ENCODE measurements around the gene OR13A1.
"Not testable (repeated sequence)": the region's sequence is repeated elsewhere in the genome, so short reads cannot be mapped to it uniquely, and the experiment has no call there.

Gene OR13A1, protein sequence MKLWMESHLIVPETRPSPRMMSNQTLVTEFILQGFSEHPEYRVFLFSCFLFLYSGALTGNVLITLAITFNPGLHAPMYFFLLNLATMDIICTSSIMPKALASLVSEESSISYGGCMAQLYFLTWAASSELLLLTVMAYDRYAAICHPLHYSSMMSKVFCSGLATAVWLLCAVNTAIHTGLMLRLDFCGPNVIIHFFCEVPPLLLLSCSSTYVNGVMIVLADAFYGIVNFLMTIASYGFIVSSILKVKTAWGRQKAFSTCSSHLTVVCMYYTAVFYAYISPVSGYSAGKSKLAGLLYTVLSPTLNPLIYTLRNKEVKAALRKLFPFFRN

DNA sequence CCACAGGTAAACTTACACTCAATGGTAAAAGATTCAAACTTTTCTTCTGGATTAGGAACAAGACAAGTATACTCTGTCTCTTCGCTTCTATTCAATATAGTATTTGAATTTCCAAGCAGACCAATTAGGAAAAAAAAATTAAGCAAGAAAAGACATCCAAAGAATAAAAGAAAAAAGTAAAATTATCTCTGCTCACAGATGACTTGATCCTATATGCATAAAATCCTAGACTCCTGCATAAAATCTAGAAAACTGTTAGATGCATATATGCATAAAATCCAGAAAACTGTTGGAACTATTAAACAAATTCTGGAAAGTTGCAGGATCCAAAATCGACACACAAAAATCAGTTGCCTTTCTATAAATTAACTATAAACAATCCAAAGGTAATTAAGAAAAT is at the start of gene OR13A1:
Gene OR13A1, minus strand, starts transcription at position 101 of the 400 bp plus-strand sequence. CDS start 11,186 bp downstream, outside the sequence.
- no peak for DNase-seq

DNA sequence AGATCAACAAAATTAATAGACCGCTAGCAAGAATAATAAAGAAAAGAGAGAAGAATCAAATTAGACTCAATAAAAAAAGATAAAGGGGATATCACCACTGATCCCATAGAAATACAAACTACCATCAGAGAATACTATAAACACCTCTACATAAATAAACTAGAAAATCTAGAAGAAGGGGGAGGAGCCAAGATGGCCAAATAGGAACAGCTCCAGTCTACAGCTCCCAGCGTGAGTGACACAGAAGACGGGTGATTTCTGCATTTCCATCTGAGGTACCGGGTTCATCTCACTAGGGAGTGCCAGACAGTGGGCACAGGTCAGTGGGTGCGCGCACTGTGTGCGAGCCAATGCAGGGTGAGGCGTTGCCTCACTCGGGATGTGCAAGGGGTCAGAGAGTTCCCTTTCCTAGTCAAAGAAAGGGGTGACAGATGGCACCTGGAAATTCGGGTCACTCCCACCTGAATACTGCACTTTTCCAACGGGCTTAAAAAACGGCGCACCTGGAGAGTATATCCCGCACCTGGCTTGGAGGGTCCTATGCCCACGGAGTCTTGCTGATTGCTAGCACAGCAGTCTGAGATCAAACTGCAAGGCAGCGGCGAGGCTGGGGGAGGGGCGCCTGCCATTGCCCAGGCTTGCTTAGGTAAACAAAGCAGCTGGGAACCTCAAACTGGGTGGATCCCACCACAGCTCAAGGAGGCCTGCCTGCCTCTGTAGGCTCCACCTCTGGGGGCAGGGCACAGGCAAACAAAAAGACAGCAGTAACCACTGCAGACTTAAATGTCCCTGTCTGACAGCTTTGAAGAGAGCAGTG is 46.8 kb upstream of the OR13A1 start:
- DNase-seq, result not testable (repeated sequence)

DNA sequence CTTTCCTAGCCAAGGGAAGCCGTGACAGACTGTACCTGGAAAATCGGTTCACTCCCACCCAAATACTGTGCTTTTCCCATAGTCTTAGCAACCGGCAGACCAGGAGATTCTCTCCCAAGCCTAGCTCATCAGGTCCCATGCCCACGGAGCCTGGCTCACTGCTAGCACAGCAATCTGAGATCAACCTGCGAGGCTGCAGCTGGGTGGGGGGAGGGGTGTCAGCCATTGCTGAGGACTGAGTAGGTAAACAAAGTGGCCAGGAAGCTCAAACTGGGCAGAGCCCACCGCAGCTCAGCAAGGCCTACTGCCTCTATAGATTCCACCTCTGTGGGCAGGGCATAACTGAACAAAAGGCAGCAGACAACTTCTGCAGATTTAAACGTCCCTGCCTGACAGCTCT is 43.6 kb upstream of the OR13A1 start:
- not testable (repeated sequence) for DNase-seq

DNA sequence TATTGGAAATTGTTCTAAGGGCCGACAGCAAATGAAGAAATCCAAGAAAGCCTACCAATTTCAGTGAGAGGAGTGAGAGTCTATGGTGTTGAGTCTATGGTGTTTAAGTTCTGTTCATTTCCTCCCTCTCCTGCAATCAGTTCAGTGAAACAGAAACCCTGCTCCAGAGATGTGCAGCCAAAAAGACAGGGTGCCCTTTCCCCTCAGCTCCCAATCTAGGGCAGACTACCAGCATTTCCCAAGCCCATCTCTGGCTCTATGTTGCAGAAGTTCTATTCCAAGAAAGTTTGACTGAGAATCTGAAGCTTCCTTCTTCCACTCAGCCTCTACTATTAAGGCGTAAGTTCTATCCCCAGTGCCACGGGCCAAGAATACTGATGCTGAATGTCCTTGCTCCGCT is 40.1 kb upstream of the OR13A1 start:
- DNase-seq, result no peak

DNA sequence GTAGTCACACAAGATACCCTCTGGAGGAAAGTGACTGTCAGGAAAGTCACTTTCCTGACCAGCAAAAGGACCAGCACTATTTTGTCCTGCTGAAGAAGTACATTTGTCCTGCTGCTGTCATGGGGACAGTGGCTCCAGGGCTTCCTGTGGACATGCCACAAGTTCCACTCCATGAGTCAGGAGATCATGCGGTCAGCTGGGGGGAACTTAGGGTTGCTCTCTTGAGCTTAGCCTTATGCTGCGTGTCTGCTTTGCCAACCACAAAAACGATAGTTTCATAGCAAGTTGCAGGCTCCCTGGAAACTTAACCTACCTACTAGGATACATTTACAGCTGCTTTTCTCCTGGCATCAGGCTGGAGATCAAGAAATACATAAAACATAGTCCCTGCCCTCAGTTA is 38.9 kb upstream of the OR13A1 start:
- DNase-seq, result no peak

DNA sequence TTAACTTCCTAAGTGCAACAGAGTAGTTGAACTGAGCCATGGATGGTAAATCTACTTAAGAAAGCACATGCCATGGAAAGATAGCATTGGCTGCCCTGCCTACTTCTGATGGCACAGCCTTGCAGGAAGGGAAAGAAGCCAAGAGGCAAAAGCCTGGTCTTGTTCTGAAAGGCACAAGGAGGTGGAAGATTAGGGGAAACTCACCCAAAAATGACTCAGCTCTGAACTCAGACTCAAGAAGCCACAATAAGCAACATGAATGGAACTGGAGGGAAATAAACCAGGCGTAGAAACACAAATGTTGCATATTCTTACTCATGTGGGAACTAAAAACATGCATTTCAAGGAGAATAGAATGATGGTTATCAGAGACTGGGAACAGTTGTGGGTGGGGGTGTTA is 37.8 kb upstream of the OR13A1 start:
- no peak for DNase-seq

DNA sequence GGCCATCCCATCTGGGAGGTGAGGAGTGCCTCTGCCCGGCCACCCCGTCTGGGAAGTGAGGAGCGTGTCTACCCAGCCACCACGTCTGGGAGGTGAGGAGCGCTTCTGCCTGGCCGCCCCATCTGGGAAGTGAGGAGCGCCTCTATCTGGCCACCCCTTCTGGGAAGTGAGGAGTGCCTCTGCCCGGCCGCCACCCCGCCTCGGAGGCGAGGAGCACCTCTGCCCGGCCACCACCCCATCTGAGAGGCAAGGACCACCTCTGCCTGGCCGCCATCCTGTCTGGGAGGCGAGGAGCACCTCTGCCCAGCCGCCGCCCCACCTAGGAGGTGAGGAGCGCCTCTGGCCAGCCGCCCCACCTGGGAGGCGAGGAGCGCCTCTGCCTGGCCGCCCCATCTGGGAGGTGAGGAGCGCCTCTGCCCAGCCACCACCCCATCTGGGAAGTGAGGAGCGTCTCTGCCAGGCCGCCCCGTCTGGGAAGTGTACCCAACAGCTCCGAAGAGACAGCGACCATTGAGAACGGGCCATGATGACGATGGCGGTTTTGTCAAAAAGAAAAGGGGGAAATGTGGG is 32.9 kb upstream of the OR13A1 start:
- not testable (repeated sequence) for DNase-seq

DNA sequence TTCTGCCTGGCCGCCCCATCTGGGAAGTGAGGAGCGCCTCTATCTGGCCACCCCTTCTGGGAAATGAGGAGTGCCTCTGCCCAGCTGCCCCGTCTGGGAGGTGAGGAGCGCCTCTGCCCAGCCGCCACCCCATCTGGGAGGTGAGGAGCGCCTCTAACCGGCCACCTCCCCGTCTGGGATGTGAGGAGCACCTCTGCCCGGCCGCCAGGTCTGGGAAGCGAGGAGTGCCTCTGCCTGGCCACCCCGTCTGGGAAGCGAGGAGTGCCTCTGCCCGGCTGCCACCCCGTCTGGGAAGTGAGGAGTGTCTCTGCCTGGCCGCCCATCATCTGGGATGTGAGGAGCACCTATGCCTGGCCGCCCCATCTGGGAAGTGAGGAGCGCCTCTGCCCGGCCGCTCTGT is 32.1 kb upstream of the OR13A1 start:
- DNase-seq, result not testable (repeated sequence)

DNA sequence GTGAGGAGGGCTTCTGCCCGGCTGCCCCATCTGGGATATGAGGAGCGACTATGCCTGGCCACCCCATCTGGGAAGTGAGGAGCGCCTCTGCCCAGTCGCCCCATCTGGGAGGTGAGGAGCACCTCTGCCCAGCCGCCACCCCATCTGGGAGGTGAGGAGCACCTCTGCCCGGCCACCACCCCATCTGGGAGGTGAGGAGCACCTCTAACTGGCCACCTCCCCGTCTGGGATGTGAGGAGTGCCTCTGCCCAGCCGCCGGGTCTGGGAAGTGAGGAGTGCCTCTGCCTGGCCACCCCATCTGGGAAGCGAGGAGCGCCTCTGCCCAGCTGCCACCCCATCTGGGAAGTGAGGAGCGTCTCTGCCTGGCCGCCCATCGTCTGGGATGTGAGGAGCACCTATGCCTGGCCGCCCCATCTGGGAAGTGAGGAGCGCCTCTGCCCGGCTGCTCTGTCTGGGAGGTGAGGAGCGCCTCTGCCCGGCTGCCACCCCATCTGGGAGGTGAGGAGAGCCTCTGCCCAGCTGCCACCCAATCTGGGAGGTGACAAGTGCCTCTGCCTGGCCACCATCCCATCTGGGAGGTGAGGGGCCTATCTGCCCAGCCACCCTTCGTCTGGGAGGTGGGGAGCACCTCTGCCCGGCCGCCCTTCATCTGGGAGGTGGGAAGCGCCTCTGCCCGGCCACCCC is 31.4 kb upstream of the OR13A1 start:
- not testable (repeated sequence) for DNase-seq

DNA sequence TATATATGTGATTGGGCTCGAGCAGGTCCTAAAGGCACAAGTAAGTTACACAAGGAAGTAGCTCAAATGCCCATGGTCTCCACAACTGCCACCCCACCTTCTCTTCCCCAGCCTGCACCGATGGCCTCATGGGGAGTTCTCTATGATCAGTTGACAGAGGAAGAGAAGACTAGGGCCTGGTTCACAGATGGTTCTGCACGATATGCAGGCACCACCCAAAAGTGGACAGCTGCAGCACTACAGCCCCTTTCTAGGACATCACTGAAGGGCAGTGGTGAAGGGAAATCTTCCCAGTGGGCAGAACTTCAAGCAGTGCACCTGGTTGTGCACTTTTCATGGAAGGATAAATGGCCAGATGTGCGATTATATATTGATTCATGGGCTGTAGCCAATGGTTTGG is 25.0 kb upstream of the OR13A1 start:
- DNase-seq, result not testable (repeated sequence)

DNA sequence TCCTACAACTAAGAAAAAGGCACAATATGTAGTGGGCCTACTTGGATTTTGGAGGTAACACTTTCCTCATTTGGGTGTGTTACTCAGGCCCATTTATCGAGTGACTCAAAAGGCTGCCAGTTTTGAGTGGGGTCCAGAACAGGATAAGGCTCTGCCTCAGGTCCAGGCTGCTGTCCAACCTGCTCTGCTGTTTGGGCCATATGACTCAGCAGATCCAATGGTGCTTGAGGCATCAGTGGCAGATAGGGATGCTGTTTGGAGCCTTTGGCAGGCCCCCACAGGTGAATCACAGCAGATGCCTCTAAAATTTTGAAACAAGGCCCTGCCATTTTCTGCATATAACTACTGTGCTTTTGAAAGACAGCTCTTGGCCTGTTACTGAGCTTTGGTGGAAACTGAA is 24.5 kb upstream of the OR13A1 start:
- DNase-seq, result no peak

DNA sequence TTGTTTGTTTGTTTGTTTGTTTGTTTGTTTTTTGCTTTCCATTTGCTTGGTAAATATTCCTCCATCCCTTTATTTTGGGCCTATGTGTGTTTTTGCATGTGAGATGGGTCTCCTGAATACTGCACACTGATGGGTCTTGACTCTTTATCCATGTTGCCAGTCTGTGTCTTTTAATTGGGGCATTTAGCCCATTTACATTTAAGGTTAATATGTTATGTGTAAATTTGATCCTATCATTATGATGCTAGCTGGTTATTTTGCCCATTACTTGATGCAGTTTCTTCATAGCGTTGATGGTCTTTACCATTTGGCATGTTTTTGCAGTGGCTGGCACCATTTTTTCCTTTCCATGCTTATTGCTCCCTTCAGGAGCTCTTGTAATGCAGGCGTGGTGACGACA is 16.4 kb upstream of the OR13A1 start:
- DNase-seq, result not testable (repeated sequence)

DNA sequence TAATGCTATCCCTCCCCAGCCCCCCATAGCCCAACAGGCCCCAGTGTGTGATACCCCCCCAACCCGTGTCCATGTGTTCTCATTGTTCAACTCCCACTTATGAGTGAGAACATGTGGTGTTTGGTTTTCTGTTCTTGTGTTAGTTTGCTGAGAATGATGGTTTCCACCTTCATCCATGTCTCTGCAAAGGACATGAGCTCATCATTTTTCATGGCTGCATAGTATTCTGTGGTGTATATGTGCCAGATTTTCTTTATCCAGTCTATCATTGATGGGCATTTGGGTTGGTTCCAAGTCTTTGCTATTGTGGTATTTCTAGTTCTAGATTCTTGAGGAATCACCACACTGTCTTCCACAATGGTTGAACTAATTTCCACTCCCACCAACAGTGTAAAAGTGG is 11.5 kb upstream of the OR13A1 start:
- not testable (repeated sequence) for DNase-seq

DNA sequence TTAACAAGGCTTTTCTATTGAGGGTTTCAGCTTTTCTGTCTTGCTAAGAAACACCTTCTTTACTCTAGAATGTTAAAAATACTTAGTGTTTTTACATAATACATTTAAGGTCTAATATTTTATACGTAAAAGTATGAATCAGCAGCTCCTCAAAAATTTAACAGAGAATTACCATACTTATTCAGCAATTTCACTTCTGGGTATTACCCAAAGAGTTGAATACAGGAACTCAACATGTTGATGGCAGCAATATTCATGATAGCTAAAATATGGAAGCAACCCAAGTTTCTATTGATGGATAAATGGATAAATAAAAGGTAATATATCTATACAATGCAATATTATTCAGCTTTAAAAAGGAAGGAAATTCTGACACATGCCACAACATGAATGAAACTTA is 9.7 kb upstream of the OR13A1 start:
- no peak for DNase-seq

DNA sequence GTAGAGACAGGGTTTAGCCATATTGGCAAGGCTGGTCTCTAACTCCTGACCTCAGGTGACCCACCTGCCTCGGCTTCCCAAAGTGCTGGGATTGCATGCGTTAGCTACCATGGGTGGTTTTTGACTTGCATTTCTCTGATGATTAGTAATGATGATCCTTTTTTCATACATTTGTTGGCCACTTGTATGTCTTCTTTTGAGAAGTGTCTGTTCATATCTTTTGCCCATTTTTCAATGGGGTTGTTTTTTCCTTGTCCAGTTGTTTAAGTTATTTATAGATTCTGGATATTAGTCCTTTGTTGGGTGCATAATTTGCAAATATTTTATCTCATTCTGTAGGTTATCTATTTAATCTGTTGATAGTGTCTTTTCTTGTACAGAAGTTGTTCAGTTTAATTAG is 4.3 kb upstream of the OR13A1 start:
- DNase-seq, result no peak

DNA sequence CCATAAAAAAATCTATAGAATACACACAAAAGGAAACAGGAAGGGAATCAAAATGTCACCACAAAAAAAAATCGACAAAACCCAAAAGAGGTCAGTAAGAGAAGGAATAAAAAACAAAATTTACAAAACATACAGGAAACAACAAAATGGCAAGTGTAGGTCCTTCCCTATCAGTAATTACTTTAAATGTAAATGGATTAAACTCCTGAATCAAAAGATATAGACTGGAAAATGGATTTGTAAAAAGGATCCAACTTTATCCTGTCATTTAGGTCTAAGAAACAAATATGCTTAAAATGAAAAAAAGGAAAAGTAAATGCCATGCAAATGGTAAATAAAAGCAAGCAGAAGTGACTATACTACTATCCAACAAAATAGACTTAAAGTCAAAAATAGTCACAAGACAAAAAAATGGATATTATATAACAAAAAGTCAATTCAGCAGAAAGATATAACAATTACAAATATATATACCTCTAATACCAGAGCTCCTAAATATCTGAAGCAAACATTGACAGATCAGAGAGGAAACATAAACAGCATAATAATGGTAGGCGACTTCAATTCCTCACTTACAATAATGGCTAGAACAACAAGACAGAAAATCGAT is 2.0 kb downstream of the OR13A1 start:
- no peak for DNase-seq

DNA sequence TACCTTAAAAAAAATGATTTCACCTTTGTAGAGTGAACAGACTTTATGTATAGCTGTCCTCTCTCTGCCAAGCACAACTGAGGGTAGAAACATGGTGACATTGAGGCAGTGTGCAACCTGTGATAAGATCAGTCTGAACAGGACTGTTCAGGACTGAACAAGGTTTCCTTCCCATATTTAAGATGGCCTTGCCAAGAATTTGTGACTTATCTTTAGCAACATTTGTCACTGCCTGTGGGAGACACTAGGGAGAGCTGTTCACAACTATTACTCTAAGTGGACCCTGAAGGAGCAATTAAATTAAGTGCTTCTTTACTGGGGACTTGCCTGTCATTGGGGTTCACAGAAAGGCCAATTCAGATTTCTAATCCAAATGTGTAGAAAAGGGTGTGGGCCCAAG is 6.7 kb downstream of the OR13A1 start:
- no peak for DNase-seq

DNA sequence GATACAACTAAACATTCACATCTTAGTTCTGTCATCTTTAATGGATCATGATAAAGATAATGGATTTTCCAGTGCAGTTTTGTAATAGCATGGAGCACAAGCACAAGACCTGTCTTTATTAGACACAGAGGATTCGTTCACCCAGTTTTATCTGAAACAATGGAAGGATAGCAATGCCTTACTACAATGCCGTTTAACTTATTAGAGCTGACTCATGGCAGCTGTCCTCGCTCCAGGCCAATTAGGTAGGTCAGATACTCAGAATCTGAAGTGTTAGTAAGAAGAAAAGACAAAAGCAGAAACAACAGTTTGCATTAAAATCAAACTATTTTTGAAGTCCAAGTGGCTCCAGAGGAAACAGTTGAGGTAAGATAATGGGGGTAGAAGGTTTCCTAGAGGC is 12.8 kb downstream of the OR13A1 start:
- DNase-seq, result no peak

DNA sequence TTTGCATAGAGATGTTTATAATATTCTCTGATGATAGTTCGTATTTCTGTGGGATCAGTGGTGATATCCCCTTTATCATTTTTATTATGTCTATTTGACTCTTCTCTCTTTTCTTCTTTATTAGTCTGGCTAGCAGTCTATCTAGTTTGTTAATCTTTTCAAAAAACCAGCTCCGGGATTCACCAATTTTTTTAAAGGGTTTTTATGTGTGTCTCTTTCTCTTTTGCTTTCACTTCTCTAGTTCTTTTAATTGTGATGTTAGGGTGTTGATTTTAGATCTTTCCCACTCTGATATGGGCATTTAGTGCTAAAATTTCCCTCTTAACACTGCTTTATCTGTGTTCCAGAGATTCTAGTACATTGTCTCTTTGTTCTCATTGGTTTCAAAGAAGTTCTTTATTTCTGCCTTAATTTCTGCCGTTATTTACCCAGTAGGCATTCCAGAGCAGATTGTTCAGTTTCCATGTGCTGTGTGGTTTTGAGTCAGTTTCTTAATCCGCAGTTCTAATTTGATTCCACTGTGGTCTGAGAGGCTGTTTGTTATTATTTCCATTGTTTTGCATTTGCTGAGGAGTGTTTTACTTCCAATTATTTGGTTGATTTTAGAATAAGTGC is 17.0 kb downstream of the OR13A1 start:
- DNase-seq, result not testable (repeated sequence)

DNA sequence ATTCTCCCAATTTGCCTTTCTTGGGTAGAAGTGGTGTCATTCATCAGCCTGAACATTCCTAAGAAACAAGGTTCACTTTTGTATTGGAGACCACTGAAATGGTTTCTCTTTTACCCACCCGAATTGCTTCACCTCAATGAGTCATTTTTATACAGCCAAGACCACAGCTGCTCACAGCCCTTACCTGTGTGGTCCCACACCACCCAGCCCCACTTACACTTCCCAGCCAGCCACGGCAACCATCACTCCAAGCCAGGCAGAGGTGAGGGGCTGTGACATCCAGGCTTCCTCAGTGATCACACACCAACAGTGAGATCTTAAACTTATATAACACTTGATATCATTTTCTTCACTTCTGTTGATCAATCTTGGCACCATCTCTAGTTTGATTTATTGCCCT is 20.7 kb downstream of the OR13A1 start:
- DNase-seq, result no peak

DNA sequence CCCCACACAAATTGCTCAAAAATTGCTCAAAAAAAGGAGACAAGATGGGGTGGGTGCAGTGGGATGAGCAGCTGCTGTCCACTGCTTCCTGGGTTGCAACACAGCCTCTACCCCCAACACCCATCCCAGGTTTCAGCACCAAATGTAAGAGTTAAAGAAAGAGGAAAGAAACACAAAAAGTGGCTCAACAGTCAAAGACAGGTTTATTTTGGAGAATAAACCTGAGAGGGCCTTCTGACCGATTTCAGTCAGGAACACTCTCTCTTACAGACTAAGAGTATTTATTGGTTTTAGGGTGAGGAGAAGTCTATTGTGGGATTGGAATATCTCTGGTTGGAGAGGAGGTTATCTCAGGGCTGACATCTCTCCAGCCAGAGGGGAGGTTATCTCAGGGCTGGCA is 28.4 kb downstream of the OR13A1 start:
- no peak for DNase-seq

DNA sequence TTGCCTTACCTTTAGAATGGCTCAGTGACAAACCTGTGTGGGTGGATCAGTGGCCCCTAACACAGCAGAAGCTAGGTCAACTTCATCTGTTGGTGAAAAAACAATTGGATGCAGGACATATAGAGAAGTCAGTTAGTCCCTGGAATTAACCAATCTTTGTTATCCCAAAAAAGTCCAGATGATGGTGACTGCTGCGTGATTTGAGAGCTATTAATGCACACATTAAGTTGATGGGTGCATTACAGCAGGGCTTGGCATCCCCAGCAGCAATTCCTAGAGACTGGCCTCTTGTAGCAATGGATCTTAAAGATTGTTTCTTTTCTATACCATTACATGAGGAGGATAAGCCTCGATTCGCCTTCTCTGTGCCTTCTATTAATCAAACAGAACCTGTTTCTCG is 33.3 kb downstream of the OR13A1 start:
- DNase-seq, result no peak

Data from right hindlimb (tissue), 1 donor.